Measurements from ENCODE around the gene TUBB4A.

DNA sequence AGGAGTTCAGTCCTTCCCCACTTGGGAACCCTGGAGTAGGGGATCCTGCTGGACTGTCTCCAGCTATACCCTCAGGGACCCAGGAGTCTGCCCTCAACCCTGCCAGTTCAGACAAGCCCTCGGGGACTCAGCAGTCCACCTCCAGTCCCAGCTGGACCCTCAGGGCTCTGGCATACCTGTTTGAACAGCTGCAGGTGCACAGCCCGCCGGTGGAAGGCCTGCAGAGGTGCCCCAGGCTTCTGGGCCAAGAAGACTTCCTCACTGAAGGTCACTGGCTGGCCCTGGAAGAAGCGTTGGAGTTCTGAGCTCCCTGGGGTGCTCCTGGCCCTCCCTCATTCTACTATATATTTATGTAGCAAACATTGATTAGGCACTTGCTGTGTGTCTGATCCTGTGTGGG, 29.4 kb downstream of the TUBB4A start:
- TF ChIP-seq, protein P1, sequence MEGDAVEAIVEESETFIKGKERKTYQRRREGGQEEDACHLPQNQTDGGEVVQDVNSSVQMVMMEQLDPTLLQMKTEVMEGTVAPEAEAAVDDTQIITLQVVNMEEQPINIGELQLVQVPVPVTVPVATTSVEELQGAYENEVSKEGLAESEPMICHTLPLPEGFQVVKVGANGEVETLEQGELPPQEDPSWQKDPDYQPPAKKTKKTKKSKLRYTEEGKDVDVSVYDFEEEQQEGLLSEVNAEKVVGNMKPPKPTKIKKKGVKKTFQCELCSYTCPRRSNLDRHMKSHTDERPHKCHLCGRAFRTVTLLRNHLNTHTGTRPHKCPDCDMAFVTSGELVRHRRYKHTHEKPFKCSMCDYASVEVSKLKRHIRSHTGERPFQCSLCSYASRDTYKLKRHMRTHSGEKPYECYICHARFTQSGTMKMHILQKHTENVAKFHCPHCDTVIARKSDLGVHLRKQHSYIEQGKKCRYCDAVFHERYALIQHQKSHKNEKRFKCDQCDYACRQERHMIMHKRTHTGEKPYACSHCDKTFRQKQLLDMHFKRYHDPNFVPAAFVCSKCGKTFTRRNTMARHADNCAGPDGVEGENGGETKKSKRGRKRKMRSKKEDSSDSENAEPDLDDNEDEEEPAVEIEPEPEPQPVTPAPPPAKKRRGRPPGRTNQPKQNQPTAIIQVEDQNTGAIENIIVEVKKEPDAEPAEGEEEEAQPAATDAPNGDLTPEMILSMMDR (IDR thresholded peaks at IDR 0.05; ENCODE audit: low read depth, low read length) = no peak
- TF ChIP-seq MAX (IDR thresholded peaks at IDR 0.05; ENCODE audit: low read depth, low read length) (no peak), POLR2A (IDR thresholded peaks at IDR 0.05; ENCODE audit: extremely low read depth, insufficient read length) (no peak)

All from NB4 (cell line).